ENCODE results near the gene SPACA4.
A peak's percentile ranks its signal among the peaks of the same experiment; 100 is the strongest.

The SPACA4 gene

DNA sequence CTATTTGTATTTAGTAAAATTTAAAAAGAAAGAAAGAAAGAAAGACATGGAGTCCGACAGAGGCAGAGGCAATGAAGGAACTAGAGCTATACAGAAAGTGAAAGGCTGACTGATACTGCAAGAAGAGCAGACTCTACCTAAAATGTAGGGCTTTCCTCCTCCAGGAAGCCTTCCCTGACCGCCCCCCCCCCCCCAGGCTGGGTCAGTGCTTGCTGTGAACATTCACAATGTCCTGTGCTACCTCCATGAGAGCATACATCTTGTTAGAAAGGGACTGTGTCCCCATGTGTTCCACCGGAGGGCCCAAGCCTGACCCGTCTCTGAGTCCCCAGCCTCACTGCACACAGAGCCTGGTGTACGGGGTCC lies 45.1 kb downstream of the SPACA4 start:
- TF ChIP-seq, protein P1, sequence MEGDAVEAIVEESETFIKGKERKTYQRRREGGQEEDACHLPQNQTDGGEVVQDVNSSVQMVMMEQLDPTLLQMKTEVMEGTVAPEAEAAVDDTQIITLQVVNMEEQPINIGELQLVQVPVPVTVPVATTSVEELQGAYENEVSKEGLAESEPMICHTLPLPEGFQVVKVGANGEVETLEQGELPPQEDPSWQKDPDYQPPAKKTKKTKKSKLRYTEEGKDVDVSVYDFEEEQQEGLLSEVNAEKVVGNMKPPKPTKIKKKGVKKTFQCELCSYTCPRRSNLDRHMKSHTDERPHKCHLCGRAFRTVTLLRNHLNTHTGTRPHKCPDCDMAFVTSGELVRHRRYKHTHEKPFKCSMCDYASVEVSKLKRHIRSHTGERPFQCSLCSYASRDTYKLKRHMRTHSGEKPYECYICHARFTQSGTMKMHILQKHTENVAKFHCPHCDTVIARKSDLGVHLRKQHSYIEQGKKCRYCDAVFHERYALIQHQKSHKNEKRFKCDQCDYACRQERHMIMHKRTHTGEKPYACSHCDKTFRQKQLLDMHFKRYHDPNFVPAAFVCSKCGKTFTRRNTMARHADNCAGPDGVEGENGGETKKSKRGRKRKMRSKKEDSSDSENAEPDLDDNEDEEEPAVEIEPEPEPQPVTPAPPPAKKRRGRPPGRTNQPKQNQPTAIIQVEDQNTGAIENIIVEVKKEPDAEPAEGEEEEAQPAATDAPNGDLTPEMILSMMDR (IDR thresholded peaks at IDR 0.05; ENCODE audit: low read depth, low read length), result no peak
- no peak overlapping the region for H3K4me3 ChIP-seq (replicated peaks in 1 of 2; ENCODE audit: low read depth in 2 of 2, low read length in 2 of 2)
- DNase-seq (ENCODE audit: low read depth in 2 of 2), result no peak

DNA sequence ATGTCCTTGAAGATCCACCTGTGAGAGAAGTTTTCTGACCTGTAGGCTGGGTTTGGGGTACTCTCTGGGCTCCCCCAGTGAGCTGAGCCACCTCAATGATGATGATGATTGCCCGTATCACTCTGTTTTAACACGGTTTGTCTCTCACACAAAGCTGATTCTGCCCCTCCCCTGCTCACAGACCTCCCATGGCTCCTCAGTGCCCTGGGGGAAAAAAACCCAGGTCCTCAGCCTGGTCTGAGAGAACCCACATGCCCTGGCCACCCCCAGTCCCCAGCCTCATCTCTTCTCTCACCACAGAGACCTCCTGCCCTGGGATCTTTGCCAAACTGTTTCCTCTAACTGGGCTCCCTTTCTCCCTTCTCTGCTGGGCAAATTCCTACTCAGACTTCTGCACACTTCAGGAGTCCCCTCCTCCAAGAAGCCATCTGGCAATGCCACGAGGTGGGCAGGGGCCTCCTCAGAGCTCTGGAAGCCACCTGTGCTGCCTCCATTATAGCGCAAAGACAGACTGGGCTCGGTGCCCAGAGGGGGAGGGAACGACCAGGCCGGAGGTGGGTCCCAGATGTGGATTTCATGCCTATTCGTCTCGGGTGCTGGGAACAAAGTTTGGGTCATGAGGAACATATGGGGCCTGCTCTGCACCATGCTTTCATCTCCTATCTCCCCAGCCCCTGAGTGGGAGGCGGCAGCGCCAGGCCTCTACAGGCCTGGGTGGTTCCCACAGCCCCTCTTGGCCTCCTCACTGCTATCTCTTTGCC lies 47.9 kb downstream of the SPACA4 start:
- TF ChIP-seq, protein P1 (IDR thresholded peaks at IDR 0.05; ENCODE audit: low read depth, low read length), result no peak
- no peak overlapping the region for H3K4me3 ChIP-seq (replicated peaks in 1 of 2; ENCODE audit: low read depth in 2 of 2, low read length in 2 of 2)
- DNase-seq (ENCODE audit: low read depth in 2 of 2), result no peak

DNA sequence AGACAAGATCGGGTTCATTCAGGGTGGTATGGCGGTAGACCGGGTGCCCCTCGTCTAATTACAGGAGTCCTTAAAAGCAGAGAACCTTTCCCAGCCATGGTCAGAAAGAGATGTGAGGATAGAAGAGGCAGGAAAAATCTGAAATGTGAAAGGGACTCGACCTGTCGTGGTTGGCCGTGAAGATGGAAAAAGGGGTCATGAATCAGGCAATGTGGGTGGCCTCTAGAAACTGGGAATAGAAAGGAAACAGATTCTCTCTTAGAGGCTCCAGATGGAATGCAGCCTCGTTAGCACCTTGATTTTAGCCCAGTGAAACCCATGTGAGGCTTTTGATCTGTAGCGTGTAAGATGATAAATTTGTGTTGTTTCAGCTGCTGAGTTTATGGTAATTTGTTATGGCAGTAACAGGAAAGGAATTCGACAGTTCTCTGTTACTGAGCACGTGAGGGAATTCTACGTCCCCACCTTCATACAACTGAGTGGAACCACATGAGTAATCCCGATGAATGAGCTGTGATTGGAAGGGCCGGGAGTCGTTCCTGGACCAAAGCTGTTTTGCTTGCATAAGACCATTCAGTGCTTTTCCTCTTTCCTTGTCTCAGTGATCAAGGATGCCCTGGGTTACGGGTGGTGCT lies 50.4 kb downstream of the SPACA4 start:
- peak; percentile 79 to 91 for DNase-seq (ENCODE audit: low read depth in 2 of 2)
- no peak overlapping the region for H3K4me3 ChIP-seq (replicated peaks in 1 of 2; ENCODE audit: low read depth in 2 of 2, low read length in 2 of 2)
- TF ChIP-seq, protein P1 (IDR thresholded peaks at IDR 0.05; ENCODE audit: low read depth, low read length), result no peak
